Dedifferentiated amniotic fluid mesenchymal stem cell (primary cell): ENCODE measurements around the gene SP9.

ENCODE experiments used
- DNase-seq: peaks from one replicate; pipeline ENCODE4 v3.0.0-alpha.2; 2016; ENCODE audit errors: extremely low spot score

Gene SP9

DNA sequence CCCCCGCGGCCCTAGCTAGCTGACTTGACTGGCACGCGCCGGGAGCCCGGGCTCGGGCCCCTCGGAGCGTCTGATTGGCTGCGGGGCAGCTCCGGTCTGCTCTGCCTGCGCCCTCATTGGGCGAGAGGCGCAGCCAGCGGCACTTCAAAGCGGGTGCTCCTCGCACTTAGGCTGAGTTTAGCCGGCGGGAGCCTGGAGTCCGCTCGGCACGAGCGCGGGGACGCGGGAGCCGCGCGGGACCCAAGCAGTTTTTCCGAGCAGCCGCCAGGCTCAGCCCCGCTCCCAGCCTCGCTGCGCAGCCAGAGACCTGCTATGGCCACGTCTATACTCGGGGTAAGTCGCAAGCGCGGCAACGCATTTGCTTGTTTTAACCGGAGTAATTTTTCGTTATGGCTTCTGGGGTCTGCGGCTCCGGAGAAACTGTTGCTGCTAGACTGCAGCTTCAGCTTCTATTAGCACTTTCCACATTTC is at the start of gene SP9:
TSS of gene SP9 (plus strand) at position 174 of the 471 bp plus-strand sequence. CDS start at position 313, 139 bp downstream.
- no peak for DNase-seq

DNA sequence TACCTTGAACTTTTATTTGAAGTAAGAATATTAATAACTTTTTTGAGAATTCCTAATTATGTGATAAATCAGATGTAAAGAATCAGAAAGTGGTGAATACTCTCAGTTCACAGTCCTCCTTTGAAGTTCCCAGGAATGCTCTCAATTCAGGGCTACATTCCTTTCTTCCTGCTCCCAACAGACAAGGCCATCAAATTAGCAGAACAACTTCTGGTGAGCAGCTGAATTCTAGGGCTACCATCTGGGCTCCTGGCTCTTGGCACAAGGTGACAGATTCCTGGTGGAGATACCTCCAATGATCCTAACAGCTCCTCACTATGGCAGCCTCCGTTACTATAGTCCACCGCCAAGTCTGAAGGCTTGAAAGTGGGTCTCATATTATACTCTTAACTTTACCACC is 48.6 kb upstream of the SP9 start:
- no peak for DNase-seq

DNA sequence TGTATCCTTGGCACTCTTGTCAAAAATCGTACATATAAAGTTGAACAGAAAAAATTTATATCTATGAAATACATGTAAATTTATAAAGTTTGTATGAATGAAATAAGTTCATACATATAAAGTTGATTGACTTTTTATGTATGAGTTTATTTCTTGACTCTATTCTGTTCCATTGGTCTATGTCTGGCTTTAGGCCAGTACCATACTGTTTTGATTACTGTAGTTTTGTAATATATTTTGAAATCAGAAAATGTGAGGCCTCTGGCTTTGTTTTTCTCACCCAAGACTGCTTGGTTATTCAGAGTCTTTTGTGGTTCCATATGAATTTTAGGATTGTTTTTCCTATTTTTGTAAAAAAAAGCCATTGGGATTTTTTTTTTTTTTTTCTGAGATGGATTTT is 41.8 kb upstream of the SP9 start:
- DNase-seq, result no peak

DNA sequence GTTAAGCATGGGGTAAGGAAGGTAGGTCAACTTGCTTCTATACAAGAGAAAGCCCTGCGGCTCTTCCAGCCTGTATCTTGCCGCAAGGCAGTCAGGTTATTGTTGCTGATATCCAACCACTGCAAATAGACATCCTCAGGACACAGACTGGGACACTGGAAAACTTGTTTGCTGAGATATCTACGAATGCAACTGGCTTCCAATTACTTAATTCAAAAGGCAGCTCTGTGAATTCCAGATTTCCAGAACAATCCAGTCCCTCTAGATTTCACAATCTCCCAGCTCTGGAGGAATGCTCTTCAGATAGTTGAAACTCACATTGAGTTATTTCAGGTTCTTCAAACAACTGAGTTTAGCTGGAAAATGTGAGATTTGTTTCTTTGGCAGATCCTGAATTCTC is 34.6 kb upstream of the SP9 start:
- peak; percentile 34 for DNase-seq

DNA sequence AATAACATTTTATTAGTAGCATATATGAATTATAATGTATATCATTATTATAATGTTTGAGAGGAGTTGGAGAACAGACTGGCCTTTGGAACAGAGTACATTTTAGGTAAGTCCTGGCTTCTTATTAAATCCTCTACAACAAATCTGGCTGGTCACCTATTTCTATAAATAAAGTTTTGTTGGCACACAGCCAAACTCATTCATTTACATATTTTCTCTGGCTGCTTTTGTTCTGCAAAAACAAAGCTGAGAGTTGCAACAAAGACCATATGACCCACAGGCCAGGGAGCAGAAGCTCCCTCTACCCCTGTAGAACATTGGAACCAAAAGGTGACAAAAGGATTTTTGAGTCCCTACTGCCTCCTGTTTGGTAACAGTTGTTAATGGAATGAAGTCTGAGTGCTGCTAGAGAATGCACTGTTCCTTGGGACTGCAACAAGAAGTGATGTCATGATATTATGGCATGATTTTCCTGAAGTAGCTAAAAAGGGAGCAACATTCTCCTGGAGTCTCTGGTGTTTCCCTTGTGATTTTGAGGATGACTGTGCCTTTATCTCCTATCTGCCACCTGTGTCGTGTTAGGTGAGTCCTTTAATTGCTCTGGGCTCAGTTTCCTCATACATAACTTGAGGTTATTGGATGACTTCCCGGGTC is 22.0 kb upstream of the SP9 start:
- no peak for DNase-seq

DNA sequence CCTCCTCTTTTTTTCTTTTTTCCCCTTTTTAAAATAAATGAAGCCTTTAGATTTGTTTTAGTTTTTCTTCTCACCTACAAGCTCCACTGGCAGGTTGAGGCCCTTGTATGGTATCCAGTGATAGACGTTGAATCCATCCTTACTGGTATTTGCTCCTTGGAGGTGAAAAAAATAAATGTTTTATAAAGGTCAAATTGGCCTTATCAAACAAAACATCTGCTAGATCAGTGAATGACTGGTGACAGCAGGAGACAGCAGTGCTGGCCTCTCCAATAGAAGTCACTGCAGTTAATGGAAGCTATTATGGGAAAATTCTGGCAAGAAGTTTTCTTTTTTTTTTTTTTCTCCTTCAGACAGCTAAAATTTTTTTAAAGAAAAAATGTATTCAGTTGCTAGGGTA is 12.6 kb upstream of the SP9 start:
- no peak for DNase-seq

DNA sequence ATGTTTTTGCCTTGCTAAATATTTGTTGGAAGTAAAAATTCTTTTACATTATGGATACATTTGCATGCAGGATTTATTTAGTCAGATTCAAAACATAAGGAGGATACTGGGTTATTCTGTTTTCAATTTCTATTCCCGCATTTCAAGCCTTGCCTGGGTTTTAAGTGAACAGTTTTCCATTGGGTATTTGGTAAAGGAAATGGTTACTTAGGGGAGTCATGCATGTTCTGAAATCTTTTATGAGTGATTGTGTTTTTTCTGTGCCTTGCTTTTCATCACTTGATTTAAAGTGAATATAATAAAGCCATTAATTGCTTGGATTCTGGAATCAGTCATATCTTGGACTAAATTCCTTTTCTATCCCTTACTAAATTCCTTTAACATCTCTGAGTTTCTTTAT is 12.0 kb upstream of the SP9 start:
- no peak for DNase-seq

- DNase-seq, result no peak
Measured at GRCh38 chr2:174324530-174324929, 10.2 kb upstream of the SP9 start.

DNA sequence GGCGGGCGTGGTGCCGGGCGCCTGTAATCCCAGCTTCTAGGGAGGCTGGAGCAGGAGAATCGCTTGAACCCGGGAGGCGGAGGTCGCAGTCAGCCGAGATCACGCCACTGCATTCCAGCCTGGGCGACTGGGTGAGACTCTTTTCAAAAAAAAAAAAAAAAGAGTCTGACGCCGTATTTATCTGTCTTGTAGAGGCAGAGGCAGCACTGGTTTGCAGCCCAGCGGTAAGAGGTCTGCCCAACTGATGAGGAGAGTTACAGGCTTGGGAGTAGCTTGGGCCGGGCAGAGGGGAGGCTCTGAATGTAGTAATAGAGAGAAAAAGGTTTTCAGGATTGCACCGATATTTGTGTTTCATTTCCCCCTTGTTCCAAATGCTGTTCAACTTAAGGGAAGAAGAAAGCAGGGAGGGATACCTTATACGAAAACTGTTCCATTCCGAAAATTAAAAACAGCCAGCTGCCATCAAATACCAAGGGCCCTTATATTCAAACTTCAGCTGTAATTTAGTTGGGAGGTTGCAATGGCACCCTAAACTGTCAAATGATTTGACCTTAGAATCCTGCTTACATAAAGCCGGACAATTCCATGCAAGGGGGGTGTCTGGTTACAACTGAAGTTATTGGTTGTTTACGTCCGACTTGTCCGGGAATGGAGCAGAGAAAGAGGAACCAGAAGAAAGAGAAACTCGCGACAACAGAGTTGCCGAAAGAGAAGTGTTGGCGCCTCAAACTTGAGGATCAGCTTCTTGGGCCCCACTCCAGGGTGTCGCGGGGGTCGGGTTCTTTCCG is 9.2 kb upstream of the SP9 start:
- no peak for DNase-seq

GRCh38 chr2:174326161-174327020 is 8.4 kb upstream of the SP9 start:
- no peak for DNase-seq

DNA sequence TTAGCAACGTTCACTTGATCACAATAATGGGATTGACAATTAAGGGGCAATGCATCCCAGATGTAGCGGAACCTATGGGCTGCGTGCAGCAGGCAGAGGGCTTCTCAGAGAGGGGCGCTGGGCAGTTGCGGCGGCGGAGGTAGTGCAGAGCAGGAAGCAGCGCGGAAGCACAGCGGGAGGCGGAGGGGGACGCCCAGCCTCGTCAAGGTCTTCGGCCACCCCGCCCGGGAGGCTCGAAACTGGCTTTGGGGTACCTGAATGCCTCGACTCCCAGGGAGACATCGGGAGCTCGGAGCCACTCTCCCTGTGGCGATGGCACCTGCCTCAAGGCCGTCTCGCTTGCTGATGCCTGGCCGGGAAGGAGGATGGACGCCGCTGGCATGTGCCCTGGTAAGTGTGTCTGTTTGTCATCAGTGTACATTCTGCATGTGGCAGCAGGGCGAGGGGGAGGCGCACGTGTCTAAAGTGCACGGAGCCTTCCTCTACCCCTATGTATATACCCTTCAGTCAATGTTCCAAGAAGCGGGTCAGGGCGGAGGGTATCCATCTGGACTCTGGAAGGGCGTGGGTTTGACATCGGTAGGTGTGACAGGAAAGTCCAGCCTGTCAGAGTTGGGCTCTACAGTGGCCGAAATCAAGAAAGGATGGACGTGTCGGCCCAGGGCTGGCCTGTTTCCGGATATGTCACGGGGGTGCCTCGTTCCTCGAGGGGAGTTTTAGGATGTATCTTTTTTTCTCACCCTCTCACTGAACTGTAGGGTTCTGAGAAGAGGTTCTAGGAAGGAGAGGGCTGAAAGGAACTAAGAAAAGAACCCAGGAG is 7.5 kb upstream of the SP9 start:
- no peak for DNase-seq

DNA sequence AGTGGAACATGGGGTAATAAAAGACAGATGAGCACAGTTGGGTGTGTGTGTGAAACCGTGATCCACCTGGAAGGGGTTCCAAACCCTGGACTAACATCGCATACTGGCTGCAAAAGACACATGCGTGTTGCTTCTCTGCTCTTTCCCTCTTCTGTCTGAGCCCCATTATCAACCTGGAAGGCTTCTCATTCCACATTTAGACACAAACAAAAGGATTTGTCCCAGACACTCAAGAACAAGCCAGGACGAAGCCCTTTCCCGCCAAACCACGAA is 7.0 kb upstream of the SP9 start:
- DNase-seq, result no peak

DNA sequence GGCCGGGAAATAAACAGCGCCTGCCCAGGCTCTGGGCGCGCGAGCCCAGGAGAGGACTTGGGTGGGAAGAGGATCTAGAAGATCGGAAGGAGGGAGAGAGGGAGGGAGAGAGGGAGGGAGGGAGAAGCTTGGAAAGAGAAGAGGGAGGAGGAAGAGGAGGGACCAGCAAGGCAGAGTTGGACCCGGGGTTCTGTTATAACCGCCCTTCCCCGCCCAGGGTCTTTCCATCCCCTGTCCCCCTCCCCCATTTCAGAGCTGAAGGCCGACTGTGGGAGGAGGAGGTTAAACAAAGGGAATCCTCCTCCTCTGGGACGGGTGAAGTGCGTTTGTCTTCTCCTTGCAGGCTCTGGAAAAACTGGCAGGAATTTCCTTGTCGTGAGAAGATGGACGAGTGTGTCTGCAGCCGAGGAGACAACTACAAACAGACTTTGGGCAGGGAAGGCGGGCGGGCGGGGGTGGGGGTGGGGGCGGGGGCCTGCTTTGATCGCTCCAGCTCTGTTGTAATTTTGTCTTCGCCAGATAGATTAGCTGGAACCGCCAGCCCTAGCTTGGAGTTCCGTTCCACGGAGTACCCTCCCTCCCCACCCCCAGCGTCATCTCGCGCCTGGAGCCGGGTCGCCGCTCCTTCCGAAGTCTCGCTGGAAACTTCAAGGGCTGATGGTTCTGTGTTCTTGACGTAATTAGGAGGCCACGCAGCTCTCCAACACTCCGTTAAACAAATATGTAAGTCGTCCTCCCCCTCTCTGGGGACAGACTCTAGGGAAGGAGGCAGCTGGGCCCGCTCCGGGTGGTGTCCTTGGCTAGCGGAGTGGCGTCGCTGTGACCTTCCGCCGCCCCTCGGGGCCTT is 6.4 kb upstream of the SP9 start:
- DNase-seq, result no peak

DNA sequence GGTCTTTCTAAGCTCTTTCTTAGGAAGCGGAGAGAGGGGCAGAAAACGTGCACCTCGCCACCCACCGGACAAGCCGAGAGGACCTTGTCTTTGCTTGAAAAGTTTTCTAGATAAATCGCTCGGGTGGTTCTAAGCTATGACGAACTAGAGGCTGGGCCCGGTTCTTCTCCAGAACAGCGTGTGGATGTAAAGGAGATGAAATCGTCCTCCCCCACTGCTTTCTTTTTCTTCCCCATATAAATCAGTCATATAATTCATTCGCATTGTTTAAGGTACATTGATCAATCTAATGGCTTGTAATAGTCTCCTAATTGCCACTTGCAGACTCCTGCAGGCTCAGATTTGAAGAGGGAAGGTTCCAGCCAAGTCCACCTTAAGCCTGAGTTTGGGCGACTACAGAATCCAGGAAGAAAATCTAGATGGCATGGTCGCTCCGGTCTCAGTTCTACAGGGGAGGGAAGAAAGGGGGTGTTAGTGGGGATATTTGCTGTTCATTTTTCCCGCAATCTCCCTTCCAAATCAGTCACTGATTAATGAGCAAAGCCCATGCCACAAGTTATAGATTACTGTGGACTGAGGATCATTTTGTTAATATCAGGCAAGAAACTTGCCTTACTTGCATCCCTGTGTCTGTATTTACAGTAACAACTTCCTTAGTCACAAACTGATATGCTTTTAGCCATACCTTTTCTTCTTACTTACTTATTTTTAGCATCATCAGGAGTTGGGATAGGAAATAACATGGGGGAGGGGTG is 5.6 kb upstream of the SP9 start:
- no peak for DNase-seq

- DNase-seq, result no peak
Measured at GRCh38 chr2:174330945-174331594, 3.7 kb upstream of the SP9 start.

- no peak for DNase-seq
Measured at GRCh38 chr2:174331595-174332216, 3.0 kb upstream of the SP9 start.

GRCh38 chr2:174332217-174332963 is 2.4 kb upstream of the SP9 start:
- DNase-seq, result no peak

DNA sequence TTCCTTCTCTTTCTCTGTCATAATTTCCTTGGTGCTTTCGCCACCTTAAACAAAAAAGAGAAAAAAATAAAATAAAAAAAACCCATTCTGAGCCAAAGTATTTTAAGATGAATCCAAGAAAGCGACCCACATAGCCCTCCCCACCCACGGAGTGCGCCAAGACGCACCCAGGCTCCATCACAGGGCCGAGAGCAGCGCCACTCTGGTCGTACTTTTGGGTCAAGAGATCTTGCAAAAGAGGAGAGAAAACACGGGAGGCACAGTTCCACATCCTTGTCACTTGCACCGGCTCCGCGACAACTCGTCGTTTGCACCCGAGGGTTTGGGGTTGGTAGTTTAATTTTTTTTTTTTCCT is 1.8 kb upstream of the SP9 start:
- no peak for DNase-seq
